HEK293T (cell line): ENCODE data around the gene MTX1.
A peak's percentile ranks its signal among the peaks of the same experiment; 100 is the strongest.
"Not testable (repeated sequence)": the region's sequence is repeated elsewhere in the genome, so short reads cannot be mapped to it uniquely, and the experiment has no call there.

Source experiments
- CTCF ChIA-PET: fragments of 350-600 bp; formaldehyde crosslinking; extraction: SDS; loops from one replicate; lab custom pipeline; 2021; ENCODE audit warnings: antibody characterized with exemption, inconsistent platforms; lab: Yijun Ruan, JAX
- POLR2A ChIA-PET: fragments of 350-600 bp; formaldehyde crosslinking; extraction: SDS; loops from one replicate; lab custom pipeline; 2020; ENCODE audit warnings: antibody characterized with exemption, inconsistent platforms; lab: Yijun Ruan, JAX
- DNase-seq: peaks from one replicate; pipeline ENCODE4 v3.0.0; 2012; ENCODE audit warnings: mixed read lengths; ENCODE audit errors: extremely low spot score
- ARNT ChIP-seq: fragments of 450-650 bp; IDR thresholded peaks from 2 replicates; pipeline ENCODE4 v1.6.1; 2017; ENCODE audit warnings: mild to moderate bottlenecking
- BHLHE40 ChIP-seq: fragments of 450-650 bp; IDR thresholded peaks from 2 replicates; pipeline ENCODE4 v1.6.1; 2016; ENCODE audit warnings: mild to moderate bottlenecking, moderate library complexity, borderline replicate concordance
- CTBP1 ChIP-seq: fragments of 450-650 bp; IDR thresholded peaks from 2 replicates; pipeline ENCODE4 v1.6.1; 2016; ENCODE audit warnings: borderline replicate concordance
- ELF4 ChIP-seq: fragments of 450-650 bp; IDR thresholded peaks from 2 replicates; pipeline ENCODE4 v1.6.1; 2017; ENCODE audit warnings: antibody characterized with exemption
- FOXA1 ChIP-seq: fragments of 450-650 bp; IDR thresholded peaks from 2 replicates; pipeline ENCODE4 v1.6.1; 2016; ENCODE audit warnings: mild to moderate bottlenecking
- FOXK2 ChIP-seq: fragments of 450-650 bp; IDR thresholded peaks from 2 replicates; pipeline ENCODE4 v1.6.1; 2016; ENCODE audit warnings: mild to moderate bottlenecking
- FOXM1 ChIP-seq: fragments of 450-650 bp; IDR thresholded peaks from 2 replicates; pipeline ENCODE4 v1.6.1; 2017; ENCODE audit warnings: mild to moderate bottlenecking, borderline replicate concordance
- HDGF ChIP-seq: fragments of 450-650 bp; IDR thresholded peaks from 2 replicates; pipeline ENCODE4 v1.6.1; 2017; ENCODE audit warnings: antibody characterized with exemption, borderline replicate concordance
- L3MBTL2 ChIP-seq: fragments of 450-650 bp; conservative IDR thresholded peaks from 2 replicates; pipeline ENCODE4 v1.6.1; 2016; ENCODE audit warnings: mild to moderate bottlenecking
- LEF1 ChIP-seq: fragments of 450-650 bp; IDR thresholded peaks from 2 replicates; pipeline ENCODE4 v1.6.1; 2017; ENCODE audit warnings: mild to moderate bottlenecking, borderline replicate concordance
- NFRKB ChIP-seq: fragments of 450-650 bp; IDR thresholded peaks from 2 replicates; pipeline ENCODE4 v1.6.1; 2016; ENCODE audit warnings: mild to moderate bottlenecking, moderate library complexity
- SP1 ChIP-seq: fragments of 450-650 bp; IDR thresholded peaks from 2 replicates; pipeline ENCODE4 v1.6.1; 2017
- SUZ12 ChIP-seq: fragments of 450-650 bp; IDR thresholded peaks from 2 replicates; pipeline ENCODE4 v1.6.1; 2016; ENCODE audit warnings: mild to moderate bottlenecking
- TARDBP ChIP-seq: fragments of 450-650 bp; IDR thresholded peaks from 2 replicates; pipeline ENCODE4 v1.6.1; 2016
- ZNF384 ChIP-seq: fragments of 450-650 bp; IDR thresholded peaks from 2 replicates; pipeline ENCODE4 v1.6.1; 2016
- TF ChIP-seq, protein P1 (sequence below): fragments of 450-650 bp; IDR thresholded peaks from 2 replicates; pipeline ENCODE4 v1.6.1; 2016

MTX1 gene

DNA sequence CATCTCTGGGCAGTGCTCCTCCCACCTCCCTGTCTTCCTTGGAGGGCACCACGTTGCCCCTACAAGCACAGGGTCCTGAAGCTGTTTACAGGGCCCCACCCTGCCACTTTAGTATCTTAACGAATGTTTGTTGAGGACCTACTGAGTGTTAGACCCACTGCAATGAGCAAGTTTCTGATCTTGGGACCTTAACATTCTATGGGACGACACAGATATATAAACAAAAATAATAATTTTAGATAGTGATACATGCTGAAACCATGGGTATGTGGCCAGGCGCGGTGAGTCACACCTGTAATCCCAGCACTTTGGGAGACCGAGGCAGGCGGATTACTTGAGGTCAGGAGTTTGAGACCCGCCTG, 36.6 kb downstream of the MTX1 start:
- ChIA-PET POLR2A (interaction anchor here (0.7 to 5.7 kb wide), 20 partner anchors 9 to 500 kb away, joined by 3 to 43 read pairs (median 6); partner anchors contain the start of genes CLK2, ENTREP3, HCN3 and KRTCAP2), CTCF (no interaction called here)
- TF ChIP-seq HDGF: 0 out of 2 replicates have a peak, but pooled peaks have one; percentile 75
- no peak for TF ChIP-seq LEF1
- no peak for DNase-seq

DNA sequence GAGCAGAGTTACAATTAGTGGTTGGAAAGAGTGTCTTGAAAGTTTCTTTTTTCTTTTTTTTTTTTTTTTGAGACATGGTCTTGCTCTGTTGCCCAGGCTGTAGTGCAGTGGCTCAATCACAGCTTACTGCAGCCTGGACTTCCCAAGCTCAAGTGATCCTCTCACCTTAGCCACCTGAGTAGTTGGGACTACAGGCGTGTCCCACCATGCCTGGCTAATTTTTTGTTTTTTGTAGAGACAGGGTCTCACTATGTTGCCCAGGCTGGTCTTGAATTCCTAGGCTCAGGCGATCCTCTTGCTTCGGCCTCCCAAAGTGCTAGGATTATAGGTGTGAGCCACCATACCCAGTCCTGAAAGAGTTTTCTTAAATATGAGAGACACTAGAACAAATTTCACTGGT, 38.3 kb downstream of the MTX1 start:
- POLR2A ChIA-PET: interaction anchor here (2.1 to 5.6 kb wide), 2 partner anchors 26 to 61 kb away, joined by 5 to 28 read pairs; partner anchors contain the start of genes CLK2 and FDPS
- CTCF ChIA-PET, DNase-seq: not testable (repeated sequence)

DNA sequence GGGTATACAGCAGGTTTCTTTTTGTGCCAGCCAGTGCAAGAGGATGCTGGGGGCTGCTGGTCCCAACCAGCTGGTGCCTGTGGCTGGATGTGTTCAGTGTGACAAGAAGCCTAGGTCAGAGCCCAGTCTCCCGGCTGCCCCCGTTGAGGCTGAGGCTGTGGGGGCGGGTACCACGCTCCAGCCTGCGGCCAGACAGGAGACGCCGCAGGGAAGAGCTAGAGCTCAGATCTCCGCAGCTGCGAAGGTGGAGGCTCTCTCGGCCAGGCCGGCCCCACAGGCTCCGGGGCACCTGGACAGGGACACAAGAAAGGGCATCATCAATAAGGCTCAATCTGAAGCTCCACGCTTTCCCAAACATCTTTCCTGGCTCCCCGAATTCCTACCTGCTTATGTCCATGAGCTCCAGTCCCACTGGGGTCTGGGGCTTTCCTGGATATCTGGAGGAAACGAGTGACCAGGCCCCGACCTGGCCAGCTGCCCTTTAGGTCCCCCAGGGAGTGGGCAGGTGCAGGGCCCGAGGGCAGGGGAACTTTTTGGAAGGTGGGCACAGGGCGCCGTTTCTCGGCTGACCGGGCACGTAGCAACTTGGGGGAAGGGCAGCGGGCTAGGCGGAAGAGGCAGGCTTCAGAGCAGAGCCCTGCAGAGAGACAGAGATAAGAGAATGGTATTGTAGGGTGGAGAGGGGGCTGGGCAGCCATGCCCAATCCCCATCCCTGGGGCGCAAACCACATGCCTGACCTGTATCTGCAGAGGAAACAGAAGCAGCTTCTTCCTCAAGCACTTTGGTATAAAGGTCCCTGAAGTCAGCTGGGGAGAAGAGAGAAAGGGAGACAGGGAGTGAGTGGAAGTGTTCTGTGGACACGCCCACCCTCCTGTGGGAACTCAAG, 39.4 kb downstream of the MTX1 start:
- ChIA-PET CTCF (interaction anchor here (0.9 to 1.7 kb wide), 2 partner anchors 13 to 76 kb away, joined by 3 to 5 read pairs; partner anchors contain the start of gene SCAMP3), POLR2A (interaction anchor here (1.6 to 5.6 kb wide), 3 partner anchors 25 to 77 kb away, joined by 5 to 28 read pairs (median 6); partner anchors contain the start of genes CLK2 and FDPS)
- no peak for DNase-seq
- TF ChIP-seq NFRKB (no peak), SUZ12 (no peak), CTBP1 (no peak), LEF1 (no peak), TARDBP (no peak), FOXK2 (no peak), SP1 (no peak), ELF4 (no peak), L3MBTL2 (no peak), HDGF (no peak), FOXM1 (no peak), FOXA1 (no peak), BHLHE40 (no peak)
- TF ChIP-seq, protein P1, sequence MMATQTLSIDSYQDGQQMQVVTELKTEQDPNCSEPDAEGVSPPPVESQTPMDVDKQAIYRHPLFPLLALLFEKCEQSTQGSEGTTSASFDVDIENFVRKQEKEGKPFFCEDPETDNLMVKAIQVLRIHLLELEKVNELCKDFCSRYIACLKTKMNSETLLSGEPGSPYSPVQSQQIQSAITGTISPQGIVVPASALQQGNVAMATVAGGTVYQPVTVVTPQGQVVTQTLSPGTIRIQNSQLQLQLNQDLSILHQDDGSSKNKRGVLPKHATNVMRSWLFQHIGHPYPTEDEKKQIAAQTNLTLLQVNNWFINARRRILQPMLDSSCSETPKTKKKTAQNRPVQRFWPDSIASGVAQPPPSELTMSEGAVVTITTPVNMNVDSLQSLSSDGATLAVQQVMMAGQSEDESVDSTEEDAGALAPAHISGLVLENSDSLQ: no peak

DNA sequence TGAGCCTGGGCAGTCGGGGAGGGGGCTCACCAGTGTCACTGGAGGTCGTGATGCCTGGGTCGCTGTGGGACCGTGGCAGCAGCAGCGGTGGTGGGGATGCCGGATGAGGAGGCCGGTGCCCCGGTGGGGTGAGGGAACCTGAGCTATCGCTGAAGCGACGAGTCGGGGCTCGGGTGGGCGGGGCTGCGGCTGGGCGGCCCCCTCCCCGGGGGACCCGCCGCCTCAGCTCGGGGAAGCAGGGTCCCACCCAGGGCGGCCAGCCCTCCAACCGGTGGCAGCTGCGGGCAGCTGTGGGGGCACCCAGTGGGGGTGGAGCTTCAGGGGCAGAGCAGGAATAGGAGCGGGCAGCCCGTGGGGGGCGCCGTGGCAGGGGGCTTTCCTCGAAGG, 41.7 kb downstream of the MTX1 start:
- TF ChIP-seq SUZ12 (no peak), FOXM1 (no peak), FOXK2 (no peak), L3MBTL2 (no peak), ARNT (no peak), CTBP1 (no peak), ZNF384 (no peak), SP1 (no peak)
- TF ChIP-seq, protein P1: no peak
- POLR2A ChIA-PET: interaction anchor here (0.7 to 3.2 kb wide), 15 partner anchors 9 to 77 kb away, joined by 3 to 32 read pairs (median 7); partner anchors contain the start of genes CLK2, FDPS, HCN3 and KRTCAP2
- DNase-seq: no peak
- CTCF ChIA-PET: interaction anchor here (0.7 to 4.2 kb wide), 24 partner anchors 9 to 401 kb away, joined by 3 to 62 read pairs (median 8); partner anchors contain the start of genes CLK2, FDPS, HCN3 and RUSC1

DNA sequence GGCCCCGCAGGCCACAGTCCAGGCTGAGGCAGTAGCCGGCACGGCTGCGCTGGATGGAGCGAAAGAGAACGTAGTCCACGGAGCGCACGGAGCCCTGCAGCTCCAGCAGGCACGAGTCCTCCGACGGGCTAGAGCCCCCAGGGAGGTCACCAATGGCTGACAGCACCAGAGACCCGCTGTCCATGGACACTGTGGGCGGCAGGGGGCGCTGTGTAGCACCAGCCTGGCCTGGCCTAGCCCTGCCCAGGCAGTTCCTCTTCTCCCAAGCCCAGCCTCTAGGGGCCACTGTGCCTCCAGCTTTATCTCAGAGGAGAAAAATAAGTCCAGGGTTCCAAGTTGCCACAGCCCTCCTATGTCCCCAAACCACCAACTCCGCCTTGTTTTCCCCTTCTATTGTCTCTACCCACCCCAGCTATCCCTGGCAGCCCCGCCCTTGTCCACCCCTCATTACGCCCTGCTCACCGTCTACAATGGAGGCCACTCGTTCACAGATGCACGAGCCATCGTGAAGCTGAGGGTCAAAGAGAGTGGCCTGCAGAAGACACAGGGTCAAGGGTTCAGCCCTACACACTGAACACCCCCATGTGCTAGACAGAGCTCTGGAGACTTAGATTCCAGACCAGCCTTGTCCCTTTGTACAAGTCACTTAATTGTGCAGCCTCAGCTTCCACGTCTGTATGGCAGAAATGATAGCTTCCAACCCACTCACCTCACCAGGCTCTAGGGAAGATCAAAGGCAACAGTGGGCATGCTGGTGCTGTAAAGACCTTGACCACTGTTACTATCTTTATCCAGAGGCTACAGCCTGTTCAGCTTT, 42.3 kb downstream of the MTX1 start:
- TF ChIP-seq, protein P1: no peak
- TF ChIP-seq ELF4: no peak
- TF ChIP-seq TARDBP: no peak
- TF ChIP-seq FOXA1: no peak
- TF ChIP-seq ZNF384: no peak
- peak; percentile 98 for DNase-seq
- CTCF ChIA-PET: interaction anchor here (0.6 to 4.2 kb wide), 29 partner anchors 9 to 401 kb away, joined by 3 to 62 read pairs (median 7); partner anchors contain the start of genes CLK2, FDPS, HCN3 and KRTCAP2
- POLR2A ChIA-PET: interaction anchor here (0.7 to 3.2 kb wide), 20 partner anchors 10 to 359 kb away, joined by 3 to 32 read pairs (median 5); partner anchors contain the start of genes CLK2, FDPS, HCN3 and KRTCAP2

DNA sequence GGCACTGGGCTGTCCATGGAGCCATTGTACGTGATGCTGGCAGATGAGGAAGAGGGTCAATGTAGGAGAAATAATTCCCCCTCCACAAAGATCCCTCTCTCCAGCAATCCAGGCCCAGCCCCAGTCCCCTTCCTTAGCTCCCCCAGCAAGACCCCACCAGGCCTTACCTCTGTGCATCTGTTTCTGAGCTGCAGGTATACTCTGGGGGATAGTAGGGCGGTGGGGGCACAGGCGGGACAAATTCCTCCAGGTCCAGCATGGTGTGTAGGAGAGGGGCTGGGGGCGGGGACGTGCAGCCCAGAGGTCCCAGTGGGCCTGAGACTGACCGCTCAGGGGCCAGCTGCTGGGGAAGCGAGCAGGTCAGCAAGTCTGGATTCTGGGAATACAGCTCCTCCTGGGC, 43.1 kb downstream of the MTX1 start:
- ChIA-PET CTCF (interaction anchor here (0.6 to 4.2 kb wide), 23 partner anchors 8 to 608 kb away, joined by 3 to 62 read pairs (median 8); partner anchors contain the start of genes CLK2, FDPS, HCN3 and KRTCAP2), POLR2A (interaction anchor here (1.0 to 3.2 kb wide), 17 partner anchors 9 to 358 kb away, joined by 3 to 32 read pairs (median 5); partner anchors contain the start of genes CLK2, FDPS, HCN3 and MSTO1)
- no peak for TF ChIP-seq LEF1
- TF ChIP-seq CTBP1: no peak
- no peak for TF ChIP-seq HDGF
- TF ChIP-seq NFRKB: no peak
- no peak for TF ChIP-seq SP1
- TF ChIP-seq, protein P1: no peak
- TF ChIP-seq FOXK2: no peak
- no peak for DNase-seq
